Activated naive CD4-positive, alpha-beta T cell (primary cell): ENCODE results near the gene MCMBP.
A peak's percentile ranks its signal among the peaks of the same experiment; 100 is the strongest.
"Not testable (repeated sequence)": the region's sequence is repeated elsewhere in the genome, so short reads cannot be mapped to it uniquely, and the experiment has no call there.

ENCODE experiments used
- DNase-seq, 4 experiments: peaks; one replicate each; lab custom pipeline; 2025; lab: John Stamatoyannopoulos, UW

Gene MCMBP

DNA sequence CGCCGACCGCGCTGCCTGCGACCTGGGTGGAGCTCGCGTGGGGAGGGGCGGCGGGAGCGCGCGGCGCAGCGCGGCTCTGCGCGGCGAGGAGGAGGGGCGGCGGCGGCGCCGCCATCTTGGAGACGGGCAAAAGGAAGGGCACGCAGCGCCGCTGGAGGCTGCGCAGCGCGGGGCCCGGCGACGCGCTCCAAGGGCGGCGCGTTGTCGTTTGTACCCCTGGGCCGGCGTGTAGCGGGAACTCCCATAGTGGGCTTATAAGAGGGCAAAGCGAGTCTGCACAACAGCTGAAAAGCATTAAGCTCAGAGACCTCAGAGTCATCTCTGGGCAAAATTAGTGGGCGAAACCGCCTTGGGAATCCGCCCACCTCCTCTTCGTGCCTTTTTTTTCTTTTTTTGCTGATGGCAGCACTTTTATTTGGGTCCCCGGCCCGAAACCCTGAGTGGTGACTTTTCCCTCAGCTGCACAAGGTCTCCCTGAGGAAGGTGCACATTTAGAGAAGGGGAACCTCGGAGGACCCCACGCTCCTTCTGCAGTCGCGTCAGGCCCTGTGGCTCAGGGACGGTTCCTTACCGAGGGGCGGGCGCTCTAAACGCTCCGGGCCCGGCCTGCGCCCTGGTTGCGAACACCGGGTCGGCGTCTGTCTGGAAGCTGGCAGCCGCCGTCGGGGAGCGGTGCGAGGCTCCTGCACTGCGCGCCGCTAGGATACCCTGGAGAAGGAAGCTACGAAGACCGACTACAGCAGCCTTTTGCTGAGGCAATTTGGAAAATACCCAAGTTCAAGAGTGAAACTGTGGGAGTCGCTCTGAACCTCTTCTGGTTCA, 428 bp upstream of the MCMBP start:
- DNase-seq = peak; percentile 64 to 85 (median 69)

DNA sequence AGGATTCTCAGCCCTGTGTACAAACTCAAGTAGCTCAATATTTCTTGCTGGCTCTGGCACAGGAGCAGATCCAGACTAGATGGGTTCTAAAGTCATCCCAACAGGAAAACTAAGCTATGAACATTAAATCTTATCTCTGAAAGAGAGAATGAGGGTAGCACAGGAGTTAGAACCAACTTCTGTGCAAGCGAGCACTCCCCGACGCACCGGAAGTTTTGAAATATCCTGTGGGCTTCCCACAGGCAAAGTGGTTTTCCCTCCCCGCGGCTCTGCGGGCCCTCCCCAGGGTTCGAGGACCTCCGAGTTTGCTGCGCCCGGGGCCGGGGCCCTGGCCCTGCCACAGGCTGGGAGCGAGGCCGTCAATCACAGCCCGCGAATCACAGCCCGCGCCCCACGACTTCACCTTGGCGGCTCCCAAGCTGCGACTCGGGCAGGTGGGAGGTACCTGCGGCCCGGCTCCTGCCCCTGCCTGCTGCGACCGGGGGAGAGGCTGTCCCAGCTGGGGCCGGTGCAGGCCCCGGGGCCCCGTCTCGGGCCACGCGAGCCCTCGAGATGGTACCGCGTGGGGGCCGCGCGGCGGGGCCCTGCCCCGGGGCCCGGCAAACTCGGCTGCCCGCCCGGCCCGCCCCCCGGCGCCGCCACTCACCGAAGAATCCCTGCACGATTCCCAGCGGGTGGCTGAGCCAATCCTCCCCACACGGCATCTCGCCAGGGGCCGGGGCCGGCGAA, 598 bp downstream of the MCMBP start:
- DNase-seq = peak; percentile 5 to 49 (median 28)

DNA sequence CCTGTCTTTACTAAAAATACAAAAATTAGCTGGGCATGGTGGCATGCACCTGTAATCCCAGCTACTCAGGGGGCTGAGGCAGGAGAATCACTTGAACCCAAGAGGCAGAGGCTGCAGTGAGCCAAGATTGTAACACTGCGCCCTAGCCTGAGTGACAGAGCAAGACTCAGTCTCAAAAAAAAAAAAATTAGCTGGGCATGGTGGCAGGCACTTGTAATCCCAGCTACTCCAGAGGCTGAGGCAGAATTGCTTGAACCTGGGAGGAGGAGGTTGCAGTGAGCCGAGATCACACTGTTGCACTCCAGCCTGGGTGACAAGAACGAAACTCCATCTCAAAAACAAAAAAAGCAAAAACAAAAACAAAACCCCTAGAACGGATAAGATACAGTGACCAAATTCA, 3.2 kb downstream of the MCMBP start:
- not testable (repeated sequence) for DNase-seq

DNA sequence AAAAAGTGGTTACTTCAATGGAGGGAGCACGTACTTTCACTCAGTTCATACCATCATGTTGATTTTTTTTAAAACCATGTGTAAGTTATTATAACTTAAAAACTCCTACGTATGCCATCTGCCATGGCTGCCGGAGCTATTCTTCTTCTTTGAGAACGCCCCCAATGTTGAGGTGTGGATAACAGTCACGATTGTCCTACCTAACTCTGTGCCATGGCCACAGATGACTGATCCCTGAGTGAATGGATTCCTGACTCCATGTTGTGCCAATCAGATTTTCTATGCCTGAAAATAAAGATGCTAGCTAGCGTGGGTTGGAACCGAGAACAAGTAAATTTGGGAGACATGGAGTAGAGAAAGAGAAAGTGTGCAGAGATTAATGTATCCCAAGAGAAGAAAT, 5.3 kb downstream of the MCMBP start:
- DNase-seq = no peak

DNA sequence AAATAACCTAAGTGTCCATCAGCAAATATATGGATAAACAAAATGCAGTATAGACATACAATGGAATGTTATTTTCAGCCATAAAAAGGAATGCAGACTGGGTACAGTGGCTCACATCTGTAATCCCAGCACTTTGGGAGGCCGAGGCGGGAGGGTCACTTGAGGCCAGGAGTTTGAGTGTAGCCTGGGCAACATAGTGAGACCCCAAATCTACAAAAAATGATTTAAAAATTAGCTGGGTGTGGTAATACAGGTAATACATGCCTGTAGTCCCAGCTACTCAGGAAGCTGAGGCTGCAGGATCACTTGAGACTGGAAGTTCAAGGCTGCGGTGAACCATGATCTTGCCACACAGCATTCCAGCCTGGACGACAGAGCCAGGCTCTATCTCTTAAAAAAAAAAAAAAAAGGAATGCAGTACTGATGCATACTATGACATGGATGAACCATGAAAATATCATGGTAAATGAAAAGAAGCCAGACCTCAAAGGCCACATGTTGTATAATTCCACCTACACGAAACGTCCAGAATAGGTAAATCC, 6.9 kb downstream of the MCMBP start:
- DNase-seq = no peak

DNA sequence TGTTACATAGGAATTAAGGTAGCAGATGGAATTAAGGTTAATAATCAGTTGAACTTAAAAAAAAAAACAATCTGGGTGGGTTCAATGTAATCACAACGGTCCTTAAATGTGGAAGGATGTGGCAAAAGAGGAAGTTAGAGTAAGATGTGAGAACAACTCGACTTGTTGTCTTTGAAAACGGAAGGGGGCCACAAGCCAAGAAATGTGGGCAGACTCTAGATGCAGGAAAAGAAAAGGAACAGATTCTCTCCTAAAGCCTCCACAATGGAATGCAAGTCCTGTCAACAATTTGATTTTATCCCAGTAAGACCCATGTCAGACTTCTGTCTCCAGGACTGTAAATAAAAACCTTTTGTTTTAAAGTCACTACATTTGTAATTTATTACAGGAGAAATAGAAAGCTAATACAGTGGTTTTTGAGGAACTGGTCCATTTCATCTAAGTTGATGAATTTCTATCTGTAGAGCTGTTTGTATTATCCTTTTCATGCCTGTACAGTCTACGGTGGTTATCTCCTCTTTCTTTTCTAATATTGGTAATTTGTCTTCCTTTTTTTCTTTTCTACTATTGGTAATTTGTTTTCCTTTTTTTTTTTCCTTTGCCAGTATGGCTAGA, 8.6 kb downstream of the MCMBP start:
- DNase-seq = no peak

DNA sequence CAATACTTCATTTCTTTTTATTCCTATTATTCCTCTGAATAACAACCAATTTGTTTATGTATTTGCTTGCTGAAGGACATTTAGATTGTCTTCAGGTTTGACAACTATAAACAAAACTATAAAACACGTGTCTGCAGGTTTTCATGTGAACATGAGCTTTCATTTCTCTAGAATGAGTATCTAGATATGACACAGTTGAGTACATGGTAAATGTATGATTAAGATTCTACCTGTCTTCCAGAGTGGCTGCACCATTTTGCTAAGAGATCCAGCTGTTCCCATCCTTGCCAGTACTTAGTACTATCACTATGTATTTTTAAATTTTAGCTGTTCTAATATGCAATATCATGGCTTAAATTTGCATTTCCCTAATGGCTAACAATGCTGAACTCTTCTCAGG, 10.1 kb downstream of the MCMBP start:
- DNase-seq = no peak

DNA sequence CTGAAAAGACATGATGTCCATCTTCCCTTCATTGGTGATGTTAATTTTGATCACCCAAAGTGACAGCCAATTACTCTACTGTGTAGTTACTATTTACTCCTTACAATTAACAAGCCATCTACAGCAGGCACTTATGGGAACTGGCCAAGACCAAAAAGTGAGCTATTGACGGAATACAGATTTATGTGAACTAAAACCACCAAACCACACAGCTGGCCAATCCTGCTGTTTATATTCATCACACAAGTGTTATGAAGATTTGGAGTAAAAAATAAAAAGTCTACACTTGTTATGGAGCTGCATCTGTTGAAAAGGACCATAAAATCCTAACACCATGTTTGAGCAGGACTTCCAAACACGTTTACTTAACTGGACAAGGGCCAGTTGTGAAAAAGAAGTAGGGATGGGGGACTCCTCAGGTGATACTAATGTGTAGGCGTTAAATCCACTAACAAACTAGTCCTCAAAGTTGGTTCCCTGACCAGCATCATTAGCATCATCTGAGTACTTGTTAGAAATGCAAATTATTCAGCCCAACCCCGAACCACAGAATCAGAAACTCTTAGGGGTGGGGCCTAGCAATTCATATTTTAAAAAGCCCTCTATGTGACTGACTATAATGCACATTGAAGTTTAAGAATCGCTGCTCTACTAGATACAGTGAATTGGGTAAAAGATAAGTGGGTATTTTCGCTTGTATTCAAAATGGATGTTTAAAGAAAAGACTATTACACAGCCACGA, 11.6 kb downstream of the MCMBP start:
- DNase-seq = no peak

DNA sequence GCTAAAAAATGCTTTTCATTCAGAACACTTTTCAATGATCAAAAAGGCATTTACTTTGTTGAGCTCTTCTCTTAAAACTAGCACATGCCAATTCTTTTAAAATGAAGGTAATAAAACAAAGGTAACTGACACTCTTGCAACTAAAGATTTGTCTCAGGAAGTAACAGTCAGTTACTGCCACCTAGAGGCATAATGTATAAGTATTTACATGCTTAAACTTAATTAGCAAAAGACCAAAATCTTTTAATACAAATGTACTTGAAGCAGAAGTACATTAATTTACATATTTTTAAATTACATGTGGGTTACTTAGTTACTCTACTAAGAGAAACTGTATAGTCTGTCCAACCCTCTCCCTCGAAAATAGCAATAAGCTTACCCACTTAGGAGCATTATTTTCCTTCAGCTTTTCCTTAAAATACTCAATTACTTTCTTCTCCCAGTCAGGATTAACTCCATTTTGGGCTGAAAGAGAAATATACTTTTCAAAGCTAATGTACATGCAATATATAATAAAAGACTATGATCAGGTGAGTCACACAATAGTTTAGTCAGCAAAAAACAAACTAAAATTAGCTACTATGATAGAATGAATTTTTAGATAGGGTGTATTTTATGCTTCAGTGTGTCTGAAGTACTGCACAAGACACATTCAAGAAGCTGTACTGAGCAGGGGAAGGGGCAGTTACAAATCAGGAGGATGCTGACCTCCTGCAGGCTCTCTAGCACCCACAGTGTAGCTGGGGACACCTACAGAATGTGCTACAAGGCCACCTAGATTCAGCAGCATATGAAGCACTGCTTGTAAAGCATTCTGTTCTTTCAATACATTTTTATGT, 13.0 kb downstream of the MCMBP start:
- no peak for DNase-seq

DNA sequence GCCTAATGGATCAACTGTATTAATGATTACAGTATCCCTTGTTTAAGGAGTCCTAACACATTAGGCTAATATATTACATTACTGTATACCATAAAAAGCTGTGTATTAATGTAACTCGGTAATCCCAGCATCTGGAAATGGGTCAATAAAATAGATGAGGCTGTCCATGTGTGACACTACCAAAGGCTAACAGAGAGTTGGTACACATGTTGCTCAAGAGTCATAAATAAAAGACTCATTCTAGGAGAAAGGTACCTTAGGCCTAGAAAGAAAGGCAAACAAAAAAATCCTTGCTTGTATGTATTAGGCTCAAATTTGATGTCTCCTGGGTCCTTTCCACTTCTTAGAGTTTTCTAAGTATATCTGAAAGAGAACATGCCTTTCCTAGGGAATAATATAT, 14.6 kb downstream of the MCMBP start:
- DNase-seq = no peak

DNA sequence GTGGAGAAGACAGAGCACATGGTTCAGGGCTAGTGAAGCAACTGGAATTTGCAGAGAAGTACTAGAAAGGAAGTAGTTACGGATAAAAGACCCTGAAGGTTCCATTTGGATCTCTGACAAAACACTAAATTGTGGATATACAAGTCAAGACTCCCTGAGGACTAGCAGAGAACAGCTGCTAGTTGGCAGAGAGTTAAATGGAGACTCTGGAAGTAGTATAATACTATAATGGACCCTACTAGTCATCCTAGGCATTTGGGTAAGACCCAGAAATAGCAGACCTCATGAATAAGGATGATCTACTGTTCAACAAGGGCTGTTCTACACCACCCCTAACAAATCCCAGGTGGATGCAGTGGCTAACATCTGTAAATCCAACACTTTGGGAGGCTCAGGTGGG, 19.1 kb downstream of the MCMBP start:
- no peak for DNase-seq

DNA sequence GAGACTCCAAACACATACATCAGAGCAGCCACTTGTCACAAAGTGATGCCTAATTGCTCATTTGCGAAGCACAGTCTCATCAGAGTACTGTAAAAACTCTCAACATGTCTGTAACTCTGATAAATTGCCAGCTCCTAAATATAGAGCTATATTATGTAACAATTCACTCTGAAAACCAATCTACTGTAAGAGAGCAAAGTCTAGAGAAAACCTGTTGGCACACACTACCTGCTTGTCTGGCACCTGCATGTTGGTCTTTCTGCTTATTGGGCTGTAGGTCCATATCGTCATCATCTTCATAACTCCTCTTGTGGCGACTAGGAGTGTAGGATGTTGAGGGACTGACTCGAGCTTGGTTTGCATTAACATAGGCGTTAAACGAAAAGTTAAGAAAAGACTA, 19.8 kb downstream of the MCMBP start:
- DNase-seq = no peak

DNA sequence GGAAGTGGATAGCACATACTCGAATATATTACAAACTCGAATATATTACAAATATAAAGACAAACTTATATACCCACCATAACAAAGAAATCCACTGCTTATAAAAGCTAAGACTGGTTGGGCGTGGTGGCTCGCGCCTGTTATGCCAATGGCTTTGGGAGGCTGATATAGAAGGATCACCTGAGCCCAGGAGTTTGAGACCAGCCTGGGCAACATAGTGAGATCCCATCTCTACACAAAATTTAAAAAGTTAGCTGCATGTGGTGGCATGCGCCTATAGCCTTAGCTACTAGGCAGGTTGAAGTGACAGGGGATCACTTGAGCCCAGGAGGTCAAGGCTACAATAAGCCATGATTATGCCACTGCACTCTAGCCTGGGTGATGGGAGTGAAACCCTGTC, 20.4 kb downstream of the MCMBP start:
- no peak for DNase-seq

DNA sequence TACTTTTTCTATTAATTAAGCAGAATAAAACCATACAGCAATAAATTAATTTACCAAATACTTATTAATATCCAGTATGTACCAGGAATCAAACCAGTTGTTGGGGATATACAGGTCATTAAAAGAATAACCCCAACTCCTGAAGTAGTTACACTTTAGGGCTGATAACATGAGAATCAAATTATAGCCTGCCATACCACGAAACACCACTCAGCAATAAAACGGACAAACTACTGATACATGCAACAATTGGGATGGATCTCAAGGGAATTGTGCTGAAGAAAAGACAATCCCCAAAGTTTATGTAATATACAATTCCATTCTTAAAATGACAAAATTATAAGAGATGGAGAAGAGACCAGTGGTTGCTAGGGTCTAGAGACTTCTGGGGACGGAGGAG, 22.7 kb downstream of the MCMBP start:
- no peak for DNase-seq

DNA sequence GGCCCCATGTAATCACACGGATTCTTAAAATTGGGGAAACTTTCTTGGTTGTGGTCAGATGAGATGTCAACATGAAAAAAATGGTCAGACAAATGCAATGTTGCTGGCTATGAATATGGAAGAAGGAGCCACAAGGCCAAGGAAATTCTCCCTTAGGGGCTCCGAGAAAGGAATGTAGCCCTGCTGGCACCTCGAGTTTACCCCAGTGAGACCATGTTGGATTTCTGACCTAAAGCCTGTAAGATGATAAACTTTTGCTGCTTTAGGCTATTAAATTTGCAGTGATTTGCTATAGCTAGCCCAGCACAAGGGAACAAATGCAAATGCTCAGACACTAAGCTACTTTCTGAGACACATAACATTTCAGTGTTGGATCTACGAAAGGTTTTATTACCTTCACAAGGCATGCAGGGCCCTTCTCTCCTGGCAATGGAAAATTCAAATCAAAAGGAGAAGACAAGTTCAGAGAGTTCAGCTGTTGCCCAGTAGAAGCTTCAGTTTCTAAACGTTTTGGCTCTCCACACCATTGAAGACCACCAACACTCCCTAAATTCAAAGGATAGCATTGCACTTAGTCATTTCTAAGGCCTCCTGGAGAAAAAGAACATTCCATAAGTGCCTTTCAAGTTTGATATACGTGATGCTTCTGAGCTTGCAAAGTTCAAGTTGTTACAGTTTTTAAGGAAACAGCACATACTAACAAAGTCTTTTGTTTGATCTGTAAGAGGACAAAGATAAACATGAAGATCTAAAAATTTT, 23.4 kb downstream of the MCMBP start:
- no peak for DNase-seq

DNA sequence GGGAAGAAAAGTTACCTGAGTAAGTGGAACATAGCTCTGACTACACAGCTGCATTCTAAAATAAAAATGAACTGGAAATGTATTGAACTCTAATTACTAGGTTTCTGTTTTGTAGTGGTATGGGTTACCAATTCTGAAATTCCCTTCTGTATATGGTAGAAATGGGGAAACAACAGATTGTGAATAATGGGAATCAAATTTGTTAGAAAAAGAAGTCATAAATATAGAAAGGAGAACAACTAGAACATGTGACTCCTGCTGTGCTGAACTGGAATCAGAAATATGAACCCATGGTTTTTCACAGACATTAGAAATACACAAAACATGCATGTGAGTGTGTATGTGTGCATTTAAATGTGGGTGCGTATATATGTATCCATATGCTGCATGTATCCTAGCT, 27.0 kb downstream of the MCMBP start:
- DNase-seq = no peak

DNA sequence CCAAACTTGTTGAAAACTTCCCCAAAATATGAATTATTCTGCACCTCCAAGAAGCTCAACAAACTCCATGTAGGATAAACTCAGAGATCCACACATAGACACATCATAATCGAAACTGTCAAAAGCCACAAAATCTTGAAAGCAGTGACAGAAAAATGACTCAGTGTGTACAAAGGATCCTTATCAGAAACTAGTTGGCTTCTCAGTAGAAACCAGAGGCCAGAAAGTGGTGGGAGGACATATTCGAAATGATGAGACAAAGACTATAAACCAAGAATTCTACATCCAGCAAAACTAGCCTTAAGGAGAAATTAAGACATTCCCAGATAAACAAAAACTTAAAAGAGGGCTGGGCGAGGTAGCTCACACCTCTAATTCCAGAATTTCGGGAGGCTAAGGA, 38.5 kb downstream of the MCMBP start:
- DNase-seq = no peak

DNA sequence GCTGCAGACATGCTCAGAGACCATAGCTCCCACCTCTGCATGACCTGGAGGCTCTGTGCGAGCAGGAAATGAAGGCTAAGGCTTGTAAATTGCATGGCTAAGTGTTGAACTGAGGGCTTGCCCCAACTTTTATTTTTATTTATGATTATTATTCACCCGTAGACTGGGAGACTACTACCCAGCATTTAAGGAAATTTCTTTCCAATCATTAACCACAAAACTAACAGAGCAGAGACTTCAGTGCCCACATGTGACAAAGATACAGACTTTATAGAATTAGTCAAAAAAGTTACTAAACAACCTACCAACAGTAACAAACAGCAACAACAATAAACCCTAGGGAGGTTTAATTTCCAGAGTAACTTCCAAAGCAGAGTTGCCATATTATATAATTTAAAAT, 39.7 kb downstream of the MCMBP start:
- no peak for DNase-seq

DNA sequence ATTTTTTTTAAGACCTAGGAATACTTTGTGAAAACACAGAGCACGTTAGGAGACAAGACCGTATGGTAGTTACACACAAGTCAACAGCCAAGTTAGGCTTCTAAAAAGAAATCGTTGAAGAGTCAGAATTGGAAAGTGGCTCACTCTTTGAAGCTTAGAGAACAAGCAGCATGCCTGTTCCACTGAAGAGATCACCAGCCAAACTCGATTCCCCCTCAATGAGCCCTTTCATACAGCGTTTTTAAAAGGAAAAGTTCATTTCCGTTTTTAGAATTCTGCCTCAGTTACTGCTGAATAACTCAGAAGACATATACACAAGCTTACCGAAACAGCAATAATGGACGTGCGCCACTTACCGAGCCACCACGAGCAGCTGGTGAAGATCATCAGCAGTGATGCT, 41.0 kb downstream of the MCMBP start:
- no peak for DNase-seq

DNA sequence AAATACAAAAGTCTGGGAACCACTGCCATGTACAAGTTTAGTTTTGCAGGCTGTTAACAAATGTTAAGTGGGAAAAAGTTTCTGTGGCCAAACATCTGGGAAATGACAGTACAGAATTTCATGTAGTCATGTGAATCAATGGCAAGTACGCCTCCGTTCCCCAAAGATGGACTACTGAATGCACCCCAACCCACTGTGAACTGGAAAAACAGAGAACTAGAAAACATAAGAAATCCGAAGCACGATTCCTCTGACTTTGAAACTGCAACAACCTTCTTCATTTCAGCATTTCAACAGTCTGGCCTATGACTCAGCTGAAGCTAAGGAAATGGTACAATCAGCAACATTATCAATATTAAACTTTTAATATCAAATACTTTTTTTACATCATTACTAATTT, 41.8 kb downstream of the MCMBP start:
- DNase-seq = no peak

DNA sequence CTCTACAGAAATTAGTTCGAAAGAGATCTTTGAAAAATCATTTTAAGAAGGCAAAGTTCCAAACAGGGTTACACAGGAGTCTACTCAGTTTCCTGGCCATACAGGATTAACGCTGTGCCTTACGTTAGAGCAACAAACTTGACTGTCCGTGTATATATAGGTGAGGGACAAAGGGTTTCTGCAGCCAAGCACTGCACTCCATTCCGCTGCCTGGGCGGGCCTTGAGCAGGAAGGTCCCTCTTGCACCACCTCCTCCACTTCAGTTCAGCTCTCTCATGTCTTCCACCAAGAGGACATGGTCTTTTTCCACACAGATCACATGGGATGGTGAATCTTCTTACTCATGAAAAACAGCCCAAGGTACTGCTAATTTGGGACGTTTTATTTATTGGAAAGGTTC, 43.2 kb downstream of the MCMBP start:
- DNase-seq = no peak
